K562 (cell line): Measurements from ENCODE around the gene ALX3. TPM values are rescaled to one million over a fixed set of nuclear protein-coding genes. Genes with fewer than 3 reads are reported as not detected.

ENCODE experiments used
- BHLHE40 ChIP-seq: IDR thresholded peaks from 2 replicates; pipeline ENCODE4 v1.6.1; 2011; ENCODE audit warnings: low read length, improper control_type of control experiment
- HMBOX1 ChIP-seq: sonication (generic); IDR thresholded peaks from 2 replicates; pipeline ENCODE4 v1.6.1; 2016
- HOXB6 ChIP-seq: fragments of 250-450 bp; sonication (Bioruptor Pico); IDR thresholded peaks from 2 replicates; pipeline ENCODE4 v1.5.1; 2022; ENCODE audit warnings: mild to moderate bottlenecking, borderline replicate concordance
- MGA ChIP-seq: fragments of 450-650 bp; IDR thresholded peaks from 2 replicates; pipeline ENCODE4 v1.6.1; 2016; ENCODE audit warnings: mild to moderate bottlenecking, moderate library complexity
- PRDM10 ChIP-seq: fragments of 450-650 bp; IDR thresholded peaks from 2 replicates; pipeline ENCODE4 v1.6.1; 2018; ENCODE audit not compliant: partially characterized antibody
- SUPT5H ChIP-seq: fragments of 450-650 bp; IDR thresholded peaks from 2 replicates; pipeline ENCODE4 v1.6.1; 2016
- ZNF274 ChIP-seq: IDR thresholded peaks from 2 replicates; pipeline ENCODE4 v1.6.1; 2011; ENCODE audit warnings: low read depth, mild to moderate bottlenecking, low read length, moderate library complexity, borderline replicate concordance
- ZNF507 ChIP-seq: conservative IDR thresholded peaks from 2 replicates; pipeline ENCODE4 v1.6.1; 2017; ENCODE audit warnings: missing genetic modification characterization, missing compliant biosample characterization
- polyA plus RNA-seq, 8 experiments: library from polyadenylated mRNA; depleted of rRNA in 4 of 8; stranded (reverse) in 5 of 8; unstranded in 3 of 8; fragments of >200 nt; fragmentation: Nextera tagmentation in 2 of 8; fragmentation: Illumina TruSeq in 1 of 8; extraction: Ambion mirVana in 2 of 8; extraction: Trizol in 1 of 8; gene quantifications; 2 replicates each; pipeline versions ENCODE4 v1.2.1 to v1.2.3, GENCODE V29; 2011 to 2014; ENCODE audit warnings: inconsistent platforms in 1 of 8, missing spikeins in 1 of 8
- total RNA-seq, 7 experiments: library from RNA; depleted of rRNA in 6 of 7; stranded (reverse); fragments of >200 nt in 6 of 7; fragmentation: Illumina TruSeq in 2 of 7; extraction: Trizol in 2 of 7; gene quantifications; 2 replicates each; pipeline versions ENCODE4 v1.2.1 to v1.2.3, GENCODE V29; 2011 to 2021; ENCODE audit warnings: low replicate concordance in 1 of 7
- TF ChIP-seq, protein P1 (sequence below): fragments of 250-450 bp; sonication (Bioruptor Pico); IDR thresholded peaks from 2 replicates; pipeline ENCODE4 v1.5.1; 2021; ENCODE audit warnings: mild to moderate bottlenecking

The ALX3 gene
- total and polyA plus RNA-seq, 9 of the 15 experiments (the other 6 are each of a cell fraction or from before 2014, with no cell fraction given): not detected

GRCh38 chr1:110034451-110035235 lies 35.8 kb downstream of the ALX3 start, which contains the start of gene STRIP1 (continued):
- TF ChIP-seq MGA: no peak
- TF ChIP-seq SUPT5H: peak; percentile 80
- no peak for TF ChIP-seq HOXB6 (CRISPR knock-in tag)
- no peak for TF ChIP-seq ZNF507
- TF ChIP-seq, protein P1, sequence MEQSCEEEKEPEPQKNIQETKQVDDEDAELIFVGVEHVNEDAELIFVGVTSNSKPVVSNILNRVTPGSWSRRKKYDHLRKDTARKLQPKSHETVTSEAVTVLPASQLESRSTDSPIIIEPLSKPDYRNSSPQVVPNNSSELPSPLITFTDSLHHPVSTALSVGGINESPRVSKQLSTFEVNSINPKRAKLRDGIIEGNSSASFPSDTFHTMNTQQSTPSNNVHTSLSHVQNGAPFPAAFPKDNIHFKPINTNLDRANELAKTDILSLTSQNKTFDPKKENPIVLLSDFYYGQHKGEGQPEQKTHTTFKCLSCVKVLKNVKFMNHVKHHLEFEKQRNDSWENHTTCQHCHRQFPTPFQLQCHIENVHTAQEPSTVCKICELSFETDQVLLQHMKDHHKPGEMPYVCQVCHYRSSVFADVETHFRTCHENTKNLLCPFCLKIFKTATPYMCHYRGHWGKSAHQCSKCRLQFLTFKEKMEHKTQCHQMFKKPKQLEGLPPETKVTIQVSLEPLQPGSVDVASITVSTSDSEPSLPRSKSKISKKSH (CRISPR knock-in tag): no peak
- no peak for TF ChIP-seq PRDM10
- TF ChIP-seq ZNF274: peak; percentile 49; the same call in 1 of the 2 replicates
- peak; percentile 88 for TF ChIP-seq HMBOX1
- TF ChIP-seq BHLHE40: no peak
